ENCODE results near the gene RNF10.
A peak's percentile ranks its signal among the peaks of the same experiment; 100 is the strongest.
"Not testable (repeated sequence)": the region's sequence is repeated elsewhere in the genome, so short reads cannot be mapped to it uniquely, and the experiment has no call there.

Gene RNF10

DNA sequence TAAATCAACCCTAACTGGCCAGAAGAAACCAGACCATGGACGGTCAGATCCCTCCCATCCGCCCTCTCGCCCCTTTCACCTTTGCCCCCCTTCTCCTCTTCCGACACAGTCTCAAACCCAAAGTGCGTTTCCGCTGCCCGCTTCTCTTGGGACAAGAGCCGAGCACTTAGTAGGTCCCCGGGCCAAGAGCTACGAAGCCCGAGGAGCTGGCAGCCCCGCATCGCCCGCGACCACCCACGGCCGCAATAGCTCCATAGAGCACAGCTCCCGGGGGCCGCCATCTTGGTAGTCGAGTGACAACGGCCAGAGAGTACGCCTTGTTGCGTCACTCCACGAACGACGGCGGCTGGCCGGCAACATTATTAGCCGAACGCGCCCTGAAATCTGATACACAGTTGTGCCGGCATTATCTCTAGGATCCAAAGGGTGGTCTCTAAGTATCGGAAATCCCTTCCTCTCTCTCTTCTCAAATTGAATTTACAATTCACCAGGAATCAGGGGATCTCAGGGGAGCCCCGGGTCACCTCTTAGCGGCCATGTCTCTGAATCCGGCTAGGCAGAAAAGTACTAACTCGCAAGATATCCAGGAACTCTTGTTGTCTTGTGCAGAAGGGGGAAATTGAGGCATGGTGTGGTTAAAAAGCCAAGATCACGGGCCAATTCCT is 5.2 kb upstream of the RNF10 start, which contains the start of gene COQ5:
COQ5 (minus strand) TSS at position 298 of the 665 bp plus-strand sequence; CDS start at position 281, 17 bp downstream.
- DNase-seq, result peak; percentile 60 to 91

DNA sequence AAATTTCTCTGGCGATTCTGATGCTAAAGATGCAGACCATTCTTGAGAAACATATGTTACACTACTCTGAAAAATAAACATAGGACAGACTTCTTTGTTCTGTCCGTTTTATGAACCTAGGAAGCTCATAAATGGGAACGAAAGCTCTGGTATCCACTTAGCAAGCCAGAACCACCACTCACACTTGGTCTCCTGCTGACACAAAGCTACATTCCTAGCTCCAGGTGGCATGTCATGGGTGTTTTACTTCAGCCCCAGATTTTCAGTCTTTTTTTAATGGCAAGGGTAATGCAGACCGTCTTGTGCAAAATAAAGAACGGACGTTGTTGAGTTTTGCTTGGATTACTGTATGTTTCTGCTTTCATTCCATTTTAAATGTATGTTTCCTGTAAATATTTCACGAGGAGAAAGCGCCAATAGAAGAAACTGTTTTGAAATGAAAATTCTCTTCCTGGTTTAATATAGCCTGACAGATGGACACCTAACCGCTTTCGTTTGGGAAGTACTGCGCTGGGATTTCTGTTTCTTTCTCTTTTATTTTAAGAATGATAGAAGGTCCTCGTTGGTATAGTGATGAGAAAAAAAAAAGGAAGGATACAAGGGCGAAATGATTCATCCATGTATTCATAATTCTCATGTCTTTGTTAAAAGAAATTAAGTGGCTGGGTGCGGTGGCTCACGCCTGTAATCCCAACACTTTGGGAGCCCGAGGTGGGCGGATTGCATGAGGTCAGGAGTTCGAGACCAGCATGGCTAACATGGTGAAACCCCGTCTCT is 4.3 kb upstream of the RNF10 start:
- DNase-seq, result peak; percentile 18 to 50

DNA sequence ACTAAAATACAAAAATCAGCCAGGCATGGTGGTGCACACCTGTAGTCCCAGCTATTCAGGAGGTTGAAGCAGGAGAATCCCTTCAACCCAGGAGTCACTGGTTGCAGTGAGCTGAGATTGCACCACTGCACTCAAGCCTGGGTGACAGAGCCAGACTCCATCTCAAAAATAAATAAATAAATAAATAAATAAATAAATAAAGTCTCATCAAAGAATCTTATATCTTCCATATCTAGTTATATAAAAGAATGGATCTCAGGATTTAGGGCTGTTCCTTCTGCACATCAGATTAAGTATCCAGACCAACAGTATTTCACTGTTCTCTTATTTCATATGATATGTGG is 3.8 kb upstream of the RNF10 start:
- not testable (repeated sequence) for DNase-seq

DNA sequence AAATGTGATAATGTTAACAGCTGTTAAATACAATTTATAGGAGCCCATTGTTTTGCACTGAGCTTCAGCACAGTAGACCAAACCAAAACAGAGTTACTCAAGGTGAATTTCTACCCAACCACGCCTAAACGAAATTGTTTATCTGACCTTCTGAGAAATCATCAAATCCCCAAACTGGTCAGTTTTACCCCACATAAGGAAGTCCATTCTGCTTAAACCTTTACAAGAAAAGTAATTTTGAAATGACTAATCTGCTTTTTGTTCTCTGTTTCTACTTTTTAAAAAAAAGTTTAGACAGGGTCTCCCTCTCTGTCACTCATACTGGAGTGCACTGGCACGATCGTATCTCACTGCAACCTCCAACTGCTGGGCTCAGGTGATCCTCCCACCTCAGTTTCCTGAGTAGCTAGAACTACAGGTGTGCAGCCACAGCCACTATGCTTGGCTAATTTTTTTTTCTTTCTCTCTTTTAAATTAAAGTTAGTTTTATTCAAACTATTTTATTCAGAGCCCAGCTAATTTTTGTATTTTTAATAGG is 1.4 kb upstream of the RNF10 start:
- no peak for DNase-seq

DNA sequence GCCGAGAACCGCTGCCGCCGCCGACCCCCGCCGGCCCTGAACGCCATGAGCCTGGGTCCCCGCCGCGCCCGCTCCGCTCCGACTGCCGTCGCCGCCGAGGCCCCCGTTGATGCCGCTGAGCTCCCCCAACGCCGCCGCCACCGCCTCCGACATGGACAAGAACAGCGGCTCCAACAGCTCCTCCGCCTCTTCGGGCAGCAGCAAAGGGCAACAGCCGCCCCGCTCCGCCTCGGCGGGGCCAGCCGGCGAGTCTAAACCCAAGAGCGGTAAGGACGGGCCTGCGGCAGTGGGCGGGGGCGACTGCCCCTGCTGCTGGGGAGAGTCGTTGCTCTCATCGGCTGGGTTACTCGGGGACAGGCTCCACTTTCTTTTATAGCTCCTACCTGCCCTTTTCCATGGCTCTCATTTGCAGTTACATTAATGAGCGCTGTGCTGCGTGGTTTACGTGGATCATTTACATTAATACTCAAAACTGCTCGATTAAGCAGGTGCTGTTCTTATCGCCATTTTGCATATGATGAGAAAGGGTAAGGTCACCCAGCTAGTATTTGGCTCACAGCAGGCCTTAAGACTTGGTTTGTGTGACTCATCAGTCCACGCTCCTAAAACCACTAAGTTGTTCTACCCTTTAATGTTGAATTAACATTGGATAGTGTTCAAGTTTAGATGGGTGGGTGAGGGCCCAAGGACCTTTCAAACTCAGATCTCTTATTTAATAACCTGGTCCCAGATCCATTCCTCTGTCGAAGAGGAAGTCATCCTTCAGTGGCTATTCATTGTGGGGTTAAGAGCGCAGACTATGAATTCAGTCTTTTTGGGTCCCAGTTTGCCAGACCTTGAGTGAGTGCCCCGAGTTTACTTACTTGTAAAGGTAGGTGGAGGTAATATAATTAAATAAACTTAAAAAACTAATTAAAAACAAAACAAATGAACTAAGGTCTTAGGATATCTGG is 823 bp downstream of the RNF10 start:
- peak; percentile 64 to 71 for DNase-seq

DNA sequence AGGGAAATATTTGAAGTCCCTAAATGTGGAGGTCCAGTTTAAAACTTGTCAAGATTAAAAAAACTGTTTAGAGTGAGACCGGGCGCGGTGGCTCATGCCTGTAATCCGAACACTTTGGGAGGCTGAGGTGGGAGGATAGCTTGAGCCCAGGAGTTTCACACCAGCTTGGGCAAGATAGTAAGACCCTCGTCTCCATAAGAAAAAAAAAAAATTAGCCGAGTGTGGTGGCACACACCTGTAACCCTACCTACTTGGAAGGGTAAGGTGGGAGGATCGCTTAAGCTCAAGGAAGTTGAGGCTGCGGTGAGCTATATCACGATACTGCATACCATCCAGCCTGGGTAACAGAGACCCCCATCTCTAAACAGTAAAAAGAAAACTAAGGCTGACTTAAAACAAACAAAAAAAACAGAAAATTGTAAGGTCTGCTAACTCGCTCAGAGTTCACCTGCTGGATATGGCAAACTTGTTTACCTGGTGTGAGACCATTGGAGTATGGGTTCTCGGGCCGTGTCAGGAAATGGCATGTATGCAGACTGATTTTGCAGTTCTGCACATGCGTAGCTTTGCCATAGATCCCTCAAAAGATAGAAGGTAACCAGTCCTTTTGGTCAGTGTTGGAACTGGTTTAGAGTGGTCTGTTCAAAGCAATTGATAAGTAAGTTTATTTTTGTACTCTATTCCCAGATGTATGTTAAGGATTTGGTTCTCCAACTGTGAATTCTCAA is 2.1 kb downstream of the RNF10 start:
- peak in 1 of 2 experiments; percentile 42 for DNase-seq

DNA sequence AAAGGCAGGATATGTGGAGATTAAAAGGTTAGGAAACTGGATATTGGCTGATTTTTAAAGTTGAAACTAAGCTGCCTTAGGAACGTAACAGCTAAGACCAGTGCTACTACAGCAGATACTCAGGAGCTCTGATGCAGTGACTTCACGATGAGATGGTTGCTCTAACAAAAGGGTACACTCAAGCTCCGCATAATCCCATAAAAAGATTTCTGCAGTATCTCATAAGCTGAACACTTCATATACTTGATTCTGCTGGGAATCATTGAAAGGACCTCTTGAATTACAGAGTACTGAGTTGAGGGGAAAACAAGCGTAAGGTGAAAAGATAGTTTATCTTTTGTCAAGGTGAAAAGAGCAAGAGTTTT is 3.7 kb downstream of the RNF10 start:
- DNase-seq, result no peak

DNA sequence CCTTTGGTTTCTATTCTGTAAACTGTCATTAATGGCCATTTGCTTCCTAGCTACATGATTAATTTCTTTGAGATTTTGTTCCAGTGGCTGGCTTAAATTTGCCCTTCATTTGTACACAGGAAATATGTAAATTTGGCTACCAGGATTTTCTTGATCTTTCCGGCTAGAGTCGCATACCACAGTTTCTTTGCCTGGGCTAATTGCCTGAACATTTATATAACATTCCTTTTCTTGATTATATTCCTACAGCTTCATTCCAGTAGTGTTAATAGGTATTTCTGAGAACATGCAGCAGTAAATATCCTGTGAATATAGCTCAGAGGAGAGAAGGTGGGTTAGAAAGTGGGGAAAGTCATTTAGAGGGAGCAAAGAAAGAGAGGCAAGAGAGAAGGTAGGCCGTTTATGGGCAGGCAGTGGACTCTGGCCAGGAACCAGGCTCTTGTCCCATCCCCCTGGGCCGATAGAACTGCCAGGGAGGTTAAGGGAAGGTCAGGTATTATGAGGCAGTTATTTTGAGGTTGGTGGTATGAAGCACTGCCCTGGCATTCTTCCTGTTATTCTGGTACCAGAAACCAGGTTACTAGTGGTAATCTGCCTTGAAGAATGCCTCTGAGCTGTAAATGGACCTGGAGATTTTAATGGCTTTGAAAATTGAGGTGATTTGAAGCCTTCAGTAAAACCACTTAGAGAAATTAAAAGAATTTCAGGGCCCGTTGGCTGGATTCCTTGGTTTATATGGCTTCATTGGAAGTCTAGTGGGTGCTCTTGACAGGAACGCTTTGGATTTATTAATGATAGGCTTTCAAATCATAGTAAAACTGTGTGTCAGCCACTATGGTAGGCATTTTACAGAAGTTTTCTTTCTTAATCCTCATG is 4.4 kb downstream of the RNF10 start:
- DNase-seq, result peak in 1 of 2 experiments; percentile 8

DNA sequence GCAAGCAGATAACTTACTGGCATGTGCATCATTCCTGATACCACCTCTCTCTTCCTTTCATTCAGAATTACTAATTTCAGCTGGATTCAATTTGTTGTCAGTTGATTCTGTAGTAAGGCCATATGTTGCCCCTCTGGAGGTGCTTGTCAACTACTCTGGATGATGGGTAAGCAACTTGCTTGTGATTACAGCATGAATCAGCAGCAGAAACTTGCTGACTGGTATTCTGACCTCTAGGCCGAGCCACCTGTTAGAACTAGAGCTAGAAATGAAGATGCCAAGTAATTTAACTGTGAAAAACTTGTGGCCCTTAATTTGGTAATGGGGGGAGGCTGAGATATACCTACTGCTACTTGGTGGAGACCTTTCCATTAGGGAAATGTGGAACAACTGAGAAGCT is 5.1 kb downstream of the RNF10 start:
- no peak for DNase-seq

DNA sequence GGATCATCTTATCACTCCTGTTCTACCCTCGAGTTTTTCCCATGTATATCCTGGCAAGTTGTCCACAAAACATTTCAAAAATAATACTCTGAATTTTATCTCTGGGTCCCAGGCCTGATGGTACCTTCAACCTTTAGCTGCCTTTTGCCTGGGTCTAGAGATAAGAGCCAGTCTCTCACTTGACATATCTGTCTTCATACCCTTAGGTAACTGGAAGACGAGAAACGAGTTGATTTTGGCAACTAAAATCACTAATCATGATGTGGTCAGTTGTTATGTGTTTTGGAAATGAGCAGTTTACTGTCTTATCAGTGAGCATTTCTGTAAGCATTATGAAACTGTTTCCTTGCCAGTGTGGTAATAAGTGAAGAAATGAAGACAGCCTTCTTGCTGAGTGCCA is 6.3 kb downstream of the RNF10 start:
- DNase-seq, result no peak

DNA sequence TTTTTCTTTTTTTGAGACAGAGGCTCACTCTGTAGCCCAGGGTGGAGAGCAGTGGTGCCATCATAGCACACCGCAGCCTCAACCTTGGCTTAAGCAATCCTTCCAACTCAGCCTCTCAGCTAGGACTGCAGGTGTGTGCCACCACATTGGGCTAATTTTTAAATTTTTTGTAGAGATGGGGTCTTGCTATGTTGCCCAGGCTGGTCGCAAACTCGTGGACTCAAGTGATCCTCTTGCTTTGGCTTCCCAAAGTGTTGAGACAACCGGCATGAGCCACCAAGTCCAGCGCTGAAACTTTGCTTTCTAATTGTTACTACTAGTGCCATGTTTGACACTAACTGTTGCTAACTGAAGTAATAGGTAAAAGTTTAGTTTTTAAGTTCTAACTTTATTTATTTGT is 8.0 kb downstream of the RNF10 start:
- no peak for DNase-seq

DNA sequence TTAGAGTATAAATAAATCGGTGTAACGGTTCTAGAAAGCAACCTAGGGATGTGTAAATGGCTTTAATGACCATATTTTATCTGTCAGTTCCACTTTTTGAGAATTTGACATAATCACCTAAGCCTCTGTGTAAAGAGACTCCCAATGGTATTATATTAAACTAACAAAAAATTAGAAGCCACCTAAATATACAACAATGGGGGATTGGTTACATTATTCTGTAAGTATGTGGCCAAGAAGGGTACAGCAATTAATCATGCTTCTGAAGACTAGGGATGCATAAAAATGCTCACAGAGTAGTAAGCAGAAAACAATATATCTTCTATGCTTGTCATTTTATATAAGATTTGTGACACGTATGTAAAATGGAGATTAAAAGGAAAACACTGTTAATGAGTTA is 10.5 kb downstream of the RNF10 start:
- DNase-seq, result no peak

DNA sequence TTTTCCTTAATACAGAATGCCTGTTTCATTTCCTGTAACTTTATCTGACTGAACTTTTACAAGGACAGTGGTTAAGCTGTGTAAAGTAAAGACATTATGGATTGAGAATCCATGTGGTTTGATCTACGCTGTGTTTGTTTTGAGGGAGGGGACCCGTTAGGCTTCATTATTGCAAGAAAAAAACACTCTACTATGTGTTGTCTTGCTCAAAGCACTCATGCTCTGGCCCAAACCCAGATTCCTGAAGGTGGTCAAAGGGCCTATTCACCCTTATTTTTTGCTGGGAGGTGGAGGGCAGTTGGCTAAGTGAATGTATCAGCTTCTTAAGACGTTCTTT is 11.9 kb downstream of the RNF10 start:
- no peak for DNase-seq

DNA sequence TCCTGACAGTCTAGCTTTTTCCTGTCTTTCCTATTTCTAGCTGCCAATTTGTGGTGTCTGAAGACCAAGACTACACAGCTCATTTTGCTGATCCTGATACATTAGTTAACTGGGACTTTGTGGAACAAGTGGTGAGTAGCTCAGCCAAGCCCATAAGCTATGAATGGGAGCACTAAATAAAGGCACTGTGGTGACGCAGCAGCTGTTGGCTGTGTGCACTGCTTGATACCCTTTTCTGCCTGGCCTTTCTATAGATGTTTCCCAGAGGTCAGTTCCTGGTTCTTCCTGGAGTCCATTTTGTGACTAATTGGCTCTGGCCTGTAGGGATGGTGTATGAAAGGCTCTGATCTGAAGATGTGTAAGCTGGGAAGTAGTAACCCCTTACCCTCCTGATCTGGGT is 20.5 kb downstream of the RNF10 start:
- no peak for DNase-seq

DNA sequence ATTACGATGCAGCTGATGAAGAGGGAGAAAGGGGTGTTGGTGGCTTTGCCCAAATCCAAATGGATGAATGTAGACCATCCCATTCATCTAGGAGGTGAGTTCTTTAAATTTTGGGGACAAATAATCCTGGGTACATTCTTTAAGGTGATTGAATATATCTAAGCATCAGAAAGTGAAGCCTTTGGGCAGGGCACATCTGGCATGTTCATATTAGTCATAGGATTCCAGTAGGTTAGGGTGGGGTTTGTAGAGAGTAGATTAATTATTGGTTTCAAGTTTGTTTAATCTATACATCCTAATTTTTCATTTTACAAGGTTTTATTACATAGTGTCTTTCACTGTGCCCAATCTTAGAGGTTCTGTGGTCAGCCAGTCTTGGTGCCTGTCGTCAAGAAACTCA is 23.4 kb downstream of the RNF10 start:
- DNase-seq, result no peak

DNA sequence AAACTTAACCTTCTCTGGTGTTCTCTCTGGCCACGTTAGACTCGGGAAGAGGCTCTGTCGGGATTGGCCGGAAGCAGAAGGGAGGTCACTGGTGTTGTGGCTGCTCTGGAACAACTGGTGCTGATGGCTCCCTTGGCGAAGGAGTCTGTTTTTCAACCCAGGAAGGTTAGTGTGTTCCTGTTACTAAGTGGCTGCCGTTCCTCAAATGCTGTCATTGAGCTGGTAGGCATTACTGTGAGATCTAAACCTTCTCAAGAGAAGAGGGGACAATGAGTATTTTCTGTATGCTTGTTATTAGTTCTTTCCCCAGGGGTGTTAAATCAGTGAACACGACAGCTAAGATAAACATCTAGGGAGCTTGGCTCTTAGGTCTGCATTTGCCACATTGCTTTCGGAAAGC is 28.8 kb downstream of the RNF10 start:
- no peak for DNase-seq

DNA sequence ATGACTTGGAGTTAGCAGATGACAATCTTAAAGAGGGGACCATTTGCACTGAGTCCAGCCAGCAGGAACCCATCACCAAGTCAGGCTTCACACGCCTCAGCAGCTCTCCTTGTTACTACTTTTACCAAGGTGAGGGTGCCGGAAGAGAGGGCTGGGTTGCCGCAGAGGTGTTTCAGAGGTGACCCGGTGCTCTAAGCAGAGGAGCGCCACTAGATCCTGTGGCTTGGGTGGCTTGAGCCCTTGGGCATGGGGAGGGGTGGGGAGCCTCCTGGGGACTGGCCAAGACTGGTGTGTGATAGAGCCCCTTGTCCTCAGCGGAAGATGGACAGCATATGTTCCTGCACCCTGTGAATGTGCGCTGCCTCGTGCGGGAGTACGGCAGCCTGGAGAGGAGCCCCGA is 29.3 kb downstream of the RNF10 start:
- no peak for DNase-seq

DNA sequence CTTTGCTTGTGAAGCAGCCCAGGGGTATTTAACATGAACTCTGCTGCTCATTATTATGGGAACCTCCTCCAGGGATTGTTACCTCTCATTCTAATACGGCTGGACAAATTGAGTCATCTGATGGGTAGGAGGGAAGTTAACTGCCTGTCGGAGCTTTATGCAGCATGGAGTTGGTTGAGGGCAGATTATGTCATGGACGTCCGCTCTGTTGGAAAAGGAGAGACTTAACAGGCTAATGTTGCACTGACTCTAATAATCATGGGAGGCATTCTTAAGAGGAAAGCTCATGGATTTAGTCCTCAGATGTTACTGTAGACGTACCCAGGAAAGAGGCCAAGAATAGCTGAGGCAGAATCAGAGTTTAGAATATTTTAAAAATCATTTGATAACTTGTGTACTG is 37.1 kb downstream of the RNF10 start:
- DNase-seq, result no peak

DNA sequence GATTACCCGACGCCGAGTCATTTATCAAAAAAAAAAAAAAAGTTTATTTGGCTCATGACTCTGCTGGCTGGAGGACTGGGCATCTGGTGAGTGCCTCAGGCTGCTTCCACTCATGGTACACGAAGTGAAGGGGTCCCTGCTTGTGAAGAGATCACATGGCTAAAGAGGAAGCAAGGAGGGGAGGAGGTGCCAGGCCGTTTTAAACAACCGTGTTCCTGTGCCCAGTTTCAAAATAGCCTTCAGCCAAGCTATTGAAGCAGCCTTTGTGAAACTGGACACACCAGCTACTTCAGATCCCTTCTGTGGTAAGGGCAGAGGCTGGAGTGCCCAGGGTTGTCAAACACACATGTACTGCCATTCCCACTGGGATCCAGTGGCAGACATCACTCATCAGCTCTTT is 39.4 kb downstream of the RNF10 start:
- no peak for DNase-seq

DNA sequence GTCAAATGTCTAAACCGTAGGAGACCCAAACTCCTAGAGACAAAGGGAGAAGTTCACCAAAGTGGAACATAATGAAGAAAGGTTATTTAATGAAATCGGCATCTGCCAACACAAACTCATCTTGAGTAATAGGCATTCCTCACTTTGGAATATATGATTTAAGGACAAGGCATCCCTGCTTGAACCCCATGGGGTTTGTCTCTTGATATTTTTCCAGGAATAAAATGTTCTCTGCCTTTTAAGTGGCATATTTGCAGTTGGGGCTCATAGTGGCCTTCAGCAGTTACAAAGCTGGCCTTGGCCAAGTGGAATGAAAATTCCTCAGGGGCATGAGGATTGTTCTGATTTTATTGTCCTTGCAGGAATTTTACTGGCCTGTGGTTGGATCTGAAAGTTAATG is 40.0 kb downstream of the RNF10 start:
- no peak for DNase-seq

DNA sequence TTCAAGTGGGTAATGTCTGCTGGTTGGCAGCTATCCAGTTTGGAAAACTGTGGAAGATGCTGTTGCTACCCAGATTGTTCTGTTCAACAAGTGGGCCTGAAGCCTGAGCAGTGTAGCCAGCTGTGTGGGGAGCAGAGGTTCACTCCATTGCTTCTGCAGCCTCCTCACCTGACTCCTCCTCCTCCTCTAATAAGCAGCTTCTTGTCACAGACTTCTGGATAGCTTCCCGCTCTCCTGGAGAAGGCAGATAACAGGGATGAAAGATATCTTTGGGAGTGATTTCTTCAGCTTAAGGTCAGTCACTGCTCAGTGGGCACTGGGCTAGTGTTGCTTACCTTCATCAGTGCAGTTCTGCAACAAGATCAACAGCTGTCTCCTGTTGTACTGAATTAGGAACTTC is 45.0 kb downstream of the RNF10 start:
- no peak for DNase-seq
